Hepatocyte (in vitro differentiated cells): Measurements from ENCODE around the gene LRMDA. TPM values are rescaled to one million over a fixed set of nuclear protein-coding genes. Genes with fewer than 3 reads are reported as not detected.

Experiments
- DNase-seq: peaks from one replicate; pipeline ENCODE4 v3.0.0-alpha.2; 2016; ENCODE audit warnings: low spot score
- H2AFZ ChIP-seq: fragments of 200-600 bp; sonication (generic); 2 replicates; pipeline ENCODE4 v1.6.0; 2016; ENCODE audit warnings: antibody characterized with exemption, mild to moderate bottlenecking
- H3K27ac ChIP-seq: fragments of 200-600 bp; sonication (generic); 2 replicates; pipeline ENCODE4 v1.5.1; 2016; ENCODE audit warnings: mild to moderate bottlenecking
- H3K27me3 ChIP-seq: fragments of 200-600 bp; sonication (generic); 2 replicates; pipeline ENCODE4 v1.6.1; 2016
- H3K36me3 ChIP-seq: fragments of 200-600 bp; sonication (generic); replicated peaks from 2 replicates; pipeline ENCODE4 v1.5.1; 2016; ENCODE audit warnings: low read depth; ENCODE audit not compliant: insufficient read depth
- H3K4me1 ChIP-seq: fragments of 200-600 bp; sonication (generic); 2 replicates; pipeline ENCODE4 v1.5.1; 2016; ENCODE audit warnings: mild to moderate bottlenecking, moderate library complexity; ENCODE audit not compliant: insufficient read depth
- H3K4me2 ChIP-seq: fragments of 200-600 bp; sonication (generic); 2 replicates; pipeline ENCODE4 v1.6.0; 2016
- H3K4me3 ChIP-seq: fragments of 200-600 bp; sonication (generic); 2 replicates; pipeline ENCODE4 v1.5.1; 2016; ENCODE audit warnings: mild to moderate bottlenecking
- H3K79me2 ChIP-seq: fragments of 200-600 bp; sonication (generic); 2 replicates; pipeline ENCODE4 v1.6.0; 2017; ENCODE audit warnings: mild to moderate bottlenecking
- H3K9me2 ChIP-seq: fragments of 200-600 bp; sonication (generic); replicated peaks from 2 replicates; pipeline ENCODE4 v1.6.0; 2017; ENCODE audit warnings: mild to moderate bottlenecking; ENCODE audit not compliant: insufficient read depth
- H3K9me3 ChIP-seq: fragments of 200-600 bp; sonication (generic); 2 replicates; pipeline ENCODE4 v1.5.1; 2016; ENCODE audit warnings: low read depth, mild to moderate bottlenecking
- H4K20me1 ChIP-seq: fragments of 200-600 bp; sonication (generic); 2 replicates; pipeline ENCODE4 v1.6.0; 2016; ENCODE audit warnings: mild to moderate bottlenecking; ENCODE audit not compliant: insufficient read depth, poor library complexity, severe bottlenecking
- EZH2 ChIP-seq: fragments of 200-600 bp; sonication (generic); IDR thresholded peaks from 2 replicates; pipeline ENCODE4 v1.6.1; 2016; ENCODE audit warnings: antibody characterized with exemption, mild to moderate bottlenecking, borderline replicate concordance
- EZH2phosphoT487 ChIP-seq: fragments of 200-600 bp; sonication (generic); IDR thresholded peaks from one replicate; pipeline ENCODE4 v1.6.1; 2018; ENCODE audit warnings: antibody characterized with exemption, mild to moderate bottlenecking, low read depth, moderate library complexity; ENCODE audit not compliant: unreplicated experiment, severe bottlenecking
- WGBS: methylation state at CpG from one replicate; pipeline ENCODE4 v1.1.6; 2016; ENCODE audit warnings: low lambda C conversion rate; ENCODE audit errors: missing lambda C conversion rate; 5-methylcytosine and 5-hydroxymethylcytosine counted together
- polyA plus RNA-seq: library from polyadenylated mRNA; unstranded; fragments of >200 nt; fragmentation: Nextera tagmentation; extraction: Ambion mirVana; gene quantifications from 2 replicates; pipeline ENCODE4 v1.2.1, GENCODE V29; 2016
- total RNA-seq: library from RNA; depleted of rRNA; stranded (reverse); fragments of >200 nt; gene quantifications from 2 replicates; pipeline ENCODE4 v1.2.3, GENCODE V29; 2014
- TF ChIP-seq, protein P1 (sequence below): fragments of 200-600 bp; sonication (generic); IDR thresholded peaks from 2 replicates; pipeline ENCODE4 v1.5.1; 2016; ENCODE audit warnings: antibody characterized with exemption, mild to moderate bottlenecking; ENCODE audit not compliant: poor library complexity

Gene LRMDA
- total and polyA plus RNA-seq, 2 experiments from 2014 or later: 5.6 to 15.7 TPM

DNA sequence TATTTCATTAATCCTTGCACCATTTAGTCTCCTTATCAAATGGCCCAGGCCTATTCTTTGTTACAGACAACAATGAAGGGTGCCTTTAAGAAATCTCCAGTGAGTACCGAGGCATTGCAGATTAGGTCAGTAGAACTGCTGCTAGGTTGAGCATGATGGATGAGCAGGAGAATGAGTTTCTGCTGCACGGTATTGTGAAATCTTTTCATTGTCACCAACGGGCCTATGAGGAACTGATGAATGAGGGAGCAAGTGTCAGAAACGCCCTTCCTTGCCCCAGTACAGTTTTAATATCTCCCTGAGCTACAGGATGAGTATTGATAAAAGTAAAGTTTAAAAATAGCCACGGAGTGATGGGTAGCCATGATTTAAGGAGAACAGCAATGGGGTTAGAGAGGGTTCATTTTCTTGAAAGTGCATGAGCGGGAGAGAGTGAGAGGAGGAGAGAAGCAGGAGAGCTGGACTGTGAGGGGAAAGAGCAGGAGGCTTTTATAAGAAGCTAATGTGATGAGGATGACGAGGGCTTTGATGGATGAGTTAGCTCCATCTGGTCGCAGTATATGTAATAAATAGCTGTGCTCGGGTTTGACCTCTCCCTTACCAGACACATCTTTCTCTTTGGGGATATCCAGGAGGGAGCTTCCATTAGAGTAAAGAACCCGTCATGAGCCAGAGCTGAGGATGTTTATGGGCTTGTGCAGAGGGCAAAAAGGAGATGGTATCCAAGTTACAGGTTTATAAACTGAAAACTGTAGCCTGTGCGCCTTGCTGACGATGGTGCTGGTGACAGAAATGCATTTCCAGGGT lies 526.1 kb downstream of the LRMDA start:
- Histone ChIP-seq H3K79me2 (no peaks in the 10 kb centered on the region), H3K36me3 (no peaks in the 10 kb centered on the region), H3K9me3 (no peaks in the 10 kb centered on the region), H2AFZ (no peak overlapping the region), H3K4me2 (no peak overlapping the region), H3K27me3 (no peaks in the 10 kb centered on the region), H3K4me1 (no peaks in the 10 kb centered on the region), H3K9me2 (no peaks in the 10 kb centered on the region), H3K4me3 (no peak overlapping the region), H3K27ac (no peak overlapping the region), H4K20me1 (no peaks in the 10 kb centered on the region)
- DNase-seq: no peak
- TF ChIP-seq, protein P1, sequence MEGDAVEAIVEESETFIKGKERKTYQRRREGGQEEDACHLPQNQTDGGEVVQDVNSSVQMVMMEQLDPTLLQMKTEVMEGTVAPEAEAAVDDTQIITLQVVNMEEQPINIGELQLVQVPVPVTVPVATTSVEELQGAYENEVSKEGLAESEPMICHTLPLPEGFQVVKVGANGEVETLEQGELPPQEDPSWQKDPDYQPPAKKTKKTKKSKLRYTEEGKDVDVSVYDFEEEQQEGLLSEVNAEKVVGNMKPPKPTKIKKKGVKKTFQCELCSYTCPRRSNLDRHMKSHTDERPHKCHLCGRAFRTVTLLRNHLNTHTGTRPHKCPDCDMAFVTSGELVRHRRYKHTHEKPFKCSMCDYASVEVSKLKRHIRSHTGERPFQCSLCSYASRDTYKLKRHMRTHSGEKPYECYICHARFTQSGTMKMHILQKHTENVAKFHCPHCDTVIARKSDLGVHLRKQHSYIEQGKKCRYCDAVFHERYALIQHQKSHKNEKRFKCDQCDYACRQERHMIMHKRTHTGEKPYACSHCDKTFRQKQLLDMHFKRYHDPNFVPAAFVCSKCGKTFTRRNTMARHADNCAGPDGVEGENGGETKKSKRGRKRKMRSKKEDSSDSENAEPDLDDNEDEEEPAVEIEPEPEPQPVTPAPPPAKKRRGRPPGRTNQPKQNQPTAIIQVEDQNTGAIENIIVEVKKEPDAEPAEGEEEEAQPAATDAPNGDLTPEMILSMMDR: no peak
- 76% methylated on average over 12 of the region's 12 CpGs for WGBS

DNA sequence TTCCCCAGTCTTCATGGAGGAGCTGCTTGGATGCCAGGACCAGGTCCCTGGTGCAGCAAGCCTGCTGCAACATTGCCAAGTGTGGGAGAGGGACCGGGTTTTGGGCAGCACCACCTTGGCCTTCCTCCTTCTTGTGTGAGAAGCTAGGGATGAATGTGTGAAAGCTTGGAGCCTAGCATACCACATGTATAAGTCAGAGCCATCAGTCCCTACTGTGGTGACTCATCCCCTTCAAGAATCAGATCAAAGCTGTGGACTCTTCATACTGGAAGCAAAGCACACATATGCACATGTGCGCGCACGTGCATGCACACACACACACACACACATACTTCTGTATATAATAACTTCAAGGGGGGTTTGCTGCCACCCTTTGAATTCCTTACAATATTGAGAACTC lies 527.8 kb downstream of the LRMDA start:
- Histone ChIP-seq H3K27me3 (no peaks in the 10 kb centered on the region), H4K20me1 (no peaks in the 10 kb centered on the region), H3K79me2 (no peaks in the 10 kb centered on the region), H2AFZ (no peak overlapping the region), H3K9me2 (no peaks in the 10 kb centered on the region), H3K36me3 (no peaks in the 10 kb centered on the region), H3K4me2 (no peak overlapping the region), H3K4me3 (no peak overlapping the region), H3K4me1 (no peaks in the 10 kb centered on the region), H3K9me3 (no peaks in the 10 kb centered on the region), H3K27ac (no peak overlapping the region)
- 83% methylated on average over 4 of the region's 4 CpGs for WGBS
- DNase-seq: peak; percentile 49
- TF ChIP-seq EZH2phosphoT487 (no peak), EZH2 (no peak)
- TF ChIP-seq, protein P1: no peak

GRCh38 chr10:75959912-75960311 lies 528.5 kb downstream of the LRMDA start:
- Histone ChIP-seq H4K20me1 (no peaks in the 10 kb centered on the region), H3K36me3 (no peaks in the 10 kb centered on the region), H3K4me2 (no peak overlapping the region), H3K79me2 (no peaks in the 10 kb centered on the region), H3K27me3 (no peaks in the 10 kb centered on the region), H3K27ac (no peak overlapping the region), H3K4me3 (no peak overlapping the region), H3K4me1 (no peaks in the 10 kb centered on the region), H3K9me2 (no peaks in the 10 kb centered on the region), H2AFZ (no peak overlapping the region), H3K9me3 (no peaks in the 10 kb centered on the region)
- TF ChIP-seq EZH2 (no peak), EZH2phosphoT487 (no peak)
- TF ChIP-seq, protein P1: no peak
- no peak for DNase-seq
- whole genome bisulfite sequencing: 80% methylated on average over 1 of the region's 1 CpG
